GM20000 (cell line): ENCODE results near the gene POU3F3.

ENCODE experiments used
- DNase-seq: peaks from one replicate; pipeline ENCODE4 v3.0.0; 2012; ENCODE audit warnings: low spot score
- CTCF ChIP-seq: IDR thresholded peaks from 2 replicates; pipeline ENCODE4 v1.5.1; 2012; ENCODE audit warnings: mild to moderate bottlenecking, control low read depth; ENCODE audit errors: extremely low read depth, missing control alignments

The POU3F3 gene

DNA sequence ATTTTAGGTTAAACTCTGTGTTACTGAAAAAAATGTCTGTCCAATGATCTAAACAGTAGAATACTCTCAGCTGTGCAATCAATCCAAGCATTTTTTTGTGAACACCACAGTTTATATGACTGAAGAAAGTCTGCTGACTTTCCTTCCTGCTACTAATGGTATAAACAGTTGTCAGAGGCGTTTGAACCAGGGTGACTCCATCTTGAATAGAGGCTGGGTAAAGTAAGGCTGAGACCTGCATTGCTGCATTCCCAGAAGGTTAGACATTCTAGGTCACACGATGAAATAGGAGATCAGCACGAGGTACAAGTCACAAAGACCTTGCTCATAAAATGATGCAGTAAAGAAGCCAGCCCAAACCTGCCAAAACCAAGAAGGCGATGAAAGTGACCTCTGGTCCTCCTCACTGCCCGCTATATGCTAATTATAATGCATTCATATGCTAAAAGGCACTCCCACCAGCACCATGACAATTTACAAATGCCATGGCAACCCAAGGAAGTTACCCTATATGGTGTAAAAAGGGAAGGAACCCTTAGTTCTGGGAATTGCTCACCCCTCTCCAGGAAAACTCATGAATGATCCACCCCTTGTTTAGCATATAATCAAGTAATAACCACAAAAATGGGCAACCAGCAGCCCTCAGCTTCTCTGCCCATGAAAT, 31.3 kb downstream of the POU3F3 start:
- no peak for DNase-seq
- TF ChIP-seq CTCF, result no peak

- TF ChIP-seq CTCF, result no peak
- no peak for DNase-seq
Measured at GRCh38 chr2:104887676-104888075, 33.8 kb downstream of the POU3F3 start.

DNA sequence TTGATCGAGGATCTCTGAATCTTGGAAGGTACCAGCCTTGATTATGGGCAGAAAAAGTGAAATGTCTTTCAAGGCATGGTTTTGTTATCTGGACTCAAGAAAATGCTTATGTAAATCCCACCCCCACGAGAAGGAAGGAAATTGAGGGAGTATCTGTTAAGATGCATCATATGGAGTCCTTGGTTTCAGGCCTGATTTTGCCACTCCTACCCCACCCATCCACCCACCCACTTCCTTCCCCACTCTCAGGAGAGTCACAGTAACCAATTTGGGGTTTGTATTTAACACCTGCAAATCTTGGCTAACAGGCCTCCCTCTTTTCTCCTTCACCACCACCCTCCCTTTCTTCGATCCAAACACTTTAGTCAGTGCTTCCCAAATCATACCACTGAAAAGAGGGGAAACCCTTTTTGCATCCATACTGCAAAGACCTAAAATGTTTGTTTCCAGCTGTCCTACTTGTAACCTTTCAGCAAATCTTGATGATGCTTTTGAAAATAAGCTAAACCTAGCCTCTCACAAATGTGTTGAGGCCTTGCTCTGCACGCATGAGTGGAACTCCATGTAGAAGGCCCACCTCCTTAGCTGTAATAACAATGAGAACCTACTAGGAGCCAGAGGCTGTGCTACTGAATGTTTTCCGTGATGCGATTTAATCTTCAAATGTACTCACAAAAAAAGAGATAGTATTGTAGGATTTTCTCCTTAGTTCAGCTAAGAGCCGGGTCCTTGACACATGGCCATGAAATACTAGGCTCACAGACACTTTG, 34.8 kb downstream of the POU3F3 start:
- TF ChIP-seq CTCF, result no peak
- no peak for DNase-seq

DNA sequence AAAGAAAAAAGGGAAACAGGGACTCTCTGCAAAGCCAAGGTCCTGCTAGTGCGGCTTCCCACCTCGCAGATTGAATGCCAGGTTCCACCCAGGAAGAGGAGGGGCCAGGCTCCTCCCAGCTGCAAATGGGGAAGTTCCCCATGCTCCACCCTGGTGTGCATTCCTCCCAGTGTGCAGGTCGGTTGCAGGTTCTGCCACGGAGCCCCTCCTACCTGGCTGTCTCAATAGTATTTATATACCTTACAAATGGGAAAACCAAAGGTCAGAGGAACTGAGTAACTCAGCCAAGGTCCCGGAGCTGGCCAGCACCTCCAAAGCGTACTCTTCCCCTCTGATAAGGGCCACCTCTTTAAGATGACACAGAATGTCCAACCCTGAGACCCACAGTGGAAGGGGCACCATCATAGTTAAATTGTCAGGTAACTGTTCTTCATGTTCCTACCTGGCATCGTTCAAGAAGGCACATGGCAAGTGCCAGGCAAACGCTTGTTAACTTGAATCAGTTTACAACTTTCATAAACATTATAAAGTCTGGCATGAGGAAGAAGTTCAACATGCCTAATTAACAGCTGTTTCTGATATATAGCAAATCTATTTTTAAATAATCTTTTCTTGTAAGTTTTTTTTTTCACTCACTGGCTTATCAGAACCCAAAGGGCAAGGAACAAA, 35.5 kb downstream of the POU3F3 start:
- no peak for DNase-seq
- no peak for TF ChIP-seq CTCF

DNA sequence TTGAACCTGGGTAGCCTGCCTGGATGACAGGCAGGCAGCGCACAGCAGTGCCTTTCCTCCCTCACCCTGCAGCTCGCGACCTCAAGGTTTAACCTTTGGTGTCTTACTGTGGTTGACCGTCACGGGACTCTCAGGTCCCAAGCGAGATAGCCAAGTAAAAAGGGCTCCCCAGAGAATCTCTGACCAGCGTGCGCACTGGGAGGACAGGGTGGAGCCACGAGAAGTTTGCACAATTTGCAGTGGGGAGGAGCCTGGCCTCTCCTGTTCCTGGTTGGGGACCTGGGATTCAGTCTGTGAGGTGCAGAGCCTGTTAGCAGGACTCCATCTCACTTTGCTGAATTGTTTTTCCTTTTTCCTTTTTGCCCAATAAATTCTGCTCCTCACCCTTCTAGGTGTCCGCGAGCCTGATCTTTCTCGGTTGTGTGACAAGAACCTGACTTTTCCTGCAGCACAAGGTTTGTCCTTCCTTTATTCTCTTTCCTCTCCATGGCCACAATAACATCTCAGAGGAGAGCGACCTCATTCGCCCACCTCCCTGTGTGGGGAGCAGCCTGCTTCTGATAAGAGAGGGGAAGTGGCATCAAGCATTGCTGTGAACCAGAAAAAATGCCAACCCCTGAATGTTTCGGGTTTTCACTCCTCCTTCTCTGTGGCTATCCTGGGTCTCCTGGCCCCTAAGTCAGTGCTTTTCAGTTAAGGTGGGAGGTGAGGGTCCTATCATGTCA, 36.2 kb downstream of the POU3F3 start:
- DNase-seq, result no peak
- TF ChIP-seq CTCF, result no peak

- no peak for TF ChIP-seq CTCF
- DNase-seq, result no peak
Measured at GRCh38 chr2:104890685-104891069, 36.8 kb downstream of the POU3F3 start.
